ENCODE data around the gene S100PBP.
"Not testable (repeated sequence)": the region's sequence is repeated elsewhere in the genome, so short reads cannot be mapped to it uniquely, and the experiment has no call there.

Gene S100PBP

DNA sequence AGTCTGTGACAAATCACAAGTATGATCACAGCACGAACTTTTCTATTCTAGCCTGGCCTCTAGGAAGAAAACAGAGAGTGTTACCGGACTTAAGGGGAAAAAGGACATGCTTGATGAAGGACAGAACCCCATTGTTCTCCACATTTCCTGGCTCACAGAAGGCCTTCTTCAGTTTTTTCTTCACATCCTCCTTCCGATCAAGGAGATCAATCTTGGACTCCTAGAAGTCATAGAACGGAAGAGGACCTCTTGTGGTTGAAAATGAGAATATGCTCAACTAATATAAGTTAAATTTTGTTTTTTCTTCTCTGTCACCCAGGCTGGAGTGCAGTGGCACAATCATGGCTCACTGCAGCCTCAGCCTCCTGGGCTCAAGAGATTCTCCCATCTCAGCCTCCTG is 30.6 kb upstream of the S100PBP start:
- DNase-seq (ENCODE audit: low spot score): no peak

DNA sequence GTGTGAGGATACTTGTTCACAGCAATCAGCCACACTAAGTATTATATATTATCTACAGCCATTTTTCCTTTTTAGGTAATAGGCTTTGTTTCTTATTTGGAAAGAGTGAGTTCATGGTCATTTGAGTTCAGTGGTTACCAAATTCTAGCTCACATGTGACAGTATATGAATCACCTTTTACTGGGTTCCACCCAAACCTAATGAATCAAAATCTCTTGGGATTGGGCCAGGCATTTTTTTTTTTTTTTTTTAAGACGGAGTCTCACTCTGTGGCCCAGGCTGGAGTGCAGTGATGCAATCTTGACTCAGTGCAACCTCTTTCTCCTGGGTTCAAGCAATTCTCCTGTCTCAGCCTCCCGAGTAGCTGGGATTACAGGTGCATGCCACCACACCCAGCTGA is 28.1 kb upstream of the S100PBP start:
- not testable (repeated sequence) for DNase-seq (ENCODE audit: low spot score)

DNA sequence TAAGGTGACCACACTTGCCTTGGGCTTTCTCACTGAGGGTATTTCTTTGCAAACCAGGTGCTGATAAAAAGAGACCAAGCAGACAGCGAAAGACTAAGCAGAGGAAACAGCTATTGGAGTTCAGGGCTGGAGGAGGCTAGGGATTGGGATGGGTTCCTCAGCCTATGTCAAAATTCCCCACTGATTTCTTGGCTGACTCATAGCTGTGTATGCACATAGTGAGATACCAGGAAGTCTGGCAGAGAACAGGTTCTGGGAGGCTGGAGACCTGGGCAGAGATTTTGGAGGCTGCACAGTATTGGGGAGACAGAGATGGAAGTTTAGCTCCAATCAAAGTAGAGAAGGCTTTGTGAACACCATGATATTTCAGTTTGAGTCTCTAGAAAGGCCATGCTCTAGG is 25.6 kb upstream of the S100PBP start:
- DNase-seq (ENCODE audit: low spot score): no peak

DNA sequence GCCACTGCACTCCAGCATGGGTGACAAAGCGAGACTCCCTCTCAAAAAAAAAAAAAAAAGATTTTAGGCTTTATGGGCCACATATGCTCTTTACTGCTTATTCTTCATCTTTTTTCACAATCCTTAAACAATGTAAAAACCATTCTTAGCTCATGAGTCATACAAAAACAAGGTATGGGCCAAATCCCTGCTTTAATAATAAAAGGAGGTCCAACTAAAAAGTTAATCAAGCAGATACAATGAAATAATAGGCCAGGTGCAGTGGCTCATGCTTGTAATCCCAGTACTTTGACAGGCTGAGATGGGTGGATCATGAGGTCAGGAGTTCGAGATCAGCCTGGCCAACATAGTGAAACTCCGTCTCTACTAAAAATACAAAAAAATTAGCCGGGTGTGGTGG is 21.7 kb upstream of the S100PBP start:
- not testable (repeated sequence) for DNase-seq (ENCODE audit: low spot score)

DNA sequence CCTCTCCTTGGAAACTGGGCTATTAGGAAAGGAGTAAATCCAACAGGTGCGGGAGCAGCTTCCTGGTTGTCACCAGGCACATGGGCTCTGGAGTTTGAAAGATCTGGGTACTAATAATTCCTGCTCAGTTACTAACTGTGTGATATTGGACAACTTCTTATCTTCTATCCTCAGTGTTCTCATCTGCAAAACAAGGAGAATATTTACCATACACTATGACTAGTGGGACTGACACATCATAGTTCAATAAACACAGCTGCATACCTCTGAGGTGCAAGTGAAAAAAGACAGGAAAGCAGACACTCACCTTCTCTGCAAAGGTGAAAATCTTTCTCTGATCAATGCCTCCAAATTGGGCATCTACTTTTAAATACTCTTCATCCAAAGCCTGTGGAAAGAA is 20.0 kb upstream of the S100PBP start:
- no peak for DNase-seq (ENCODE audit: low spot score)

DNA sequence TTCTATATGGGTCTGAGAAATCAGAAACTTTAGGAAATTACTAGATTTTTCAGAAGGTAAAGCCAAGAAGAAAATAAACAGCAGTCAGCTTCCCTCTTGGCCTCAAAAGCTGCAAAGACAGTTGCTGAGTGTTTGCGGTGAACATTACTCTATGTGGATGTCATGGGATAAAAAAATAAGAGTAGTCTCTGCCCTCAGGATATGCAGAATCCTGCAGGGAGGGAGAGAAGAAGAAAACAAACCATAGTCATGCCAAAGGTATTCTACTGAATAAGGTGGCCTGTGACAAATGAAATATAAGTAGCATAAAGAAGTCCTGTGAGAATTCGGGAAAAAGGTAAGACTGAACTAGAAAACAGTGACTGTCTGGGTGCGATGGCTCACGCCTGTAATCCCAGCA is 19.3 kb upstream of the S100PBP start:
- DNase-seq (ENCODE audit: low spot score): no peak

DNA sequence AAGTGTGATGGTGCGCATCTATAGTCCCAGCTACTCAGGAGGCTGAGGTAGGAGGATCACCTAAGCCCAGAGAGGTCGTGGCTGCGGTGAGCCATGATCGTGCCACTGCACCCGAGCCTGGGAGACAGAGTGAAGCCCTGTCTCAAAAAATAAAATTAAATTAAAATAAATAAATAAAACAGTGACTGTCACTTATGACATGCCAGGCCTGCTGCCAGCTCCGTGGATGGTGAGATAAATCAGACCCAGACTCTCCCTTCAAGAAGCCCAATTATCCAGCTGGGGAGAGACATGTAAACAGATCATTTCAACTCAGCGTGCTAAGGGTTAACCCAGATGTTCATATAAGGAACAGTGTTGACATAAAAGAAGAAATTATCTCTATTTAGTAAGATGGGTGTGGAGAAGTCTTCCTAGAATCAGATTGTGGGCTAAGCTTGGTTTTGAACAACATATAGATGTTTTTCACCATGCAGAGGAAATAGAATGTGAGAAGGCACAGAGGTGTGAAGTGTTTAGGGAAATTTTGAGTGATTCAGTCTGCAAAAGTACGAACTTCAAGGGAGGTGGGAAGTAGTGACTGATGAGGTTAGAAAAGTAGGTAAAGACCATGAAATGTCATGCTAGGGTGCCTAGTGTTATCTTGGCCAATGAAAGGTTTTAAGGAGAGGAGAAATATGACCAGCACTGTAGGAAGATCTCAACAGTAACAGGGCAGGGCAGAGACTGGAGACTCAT is 18.6 kb upstream of the S100PBP start:
- no peak for DNase-seq (ENCODE audit: low spot score)

DNA sequence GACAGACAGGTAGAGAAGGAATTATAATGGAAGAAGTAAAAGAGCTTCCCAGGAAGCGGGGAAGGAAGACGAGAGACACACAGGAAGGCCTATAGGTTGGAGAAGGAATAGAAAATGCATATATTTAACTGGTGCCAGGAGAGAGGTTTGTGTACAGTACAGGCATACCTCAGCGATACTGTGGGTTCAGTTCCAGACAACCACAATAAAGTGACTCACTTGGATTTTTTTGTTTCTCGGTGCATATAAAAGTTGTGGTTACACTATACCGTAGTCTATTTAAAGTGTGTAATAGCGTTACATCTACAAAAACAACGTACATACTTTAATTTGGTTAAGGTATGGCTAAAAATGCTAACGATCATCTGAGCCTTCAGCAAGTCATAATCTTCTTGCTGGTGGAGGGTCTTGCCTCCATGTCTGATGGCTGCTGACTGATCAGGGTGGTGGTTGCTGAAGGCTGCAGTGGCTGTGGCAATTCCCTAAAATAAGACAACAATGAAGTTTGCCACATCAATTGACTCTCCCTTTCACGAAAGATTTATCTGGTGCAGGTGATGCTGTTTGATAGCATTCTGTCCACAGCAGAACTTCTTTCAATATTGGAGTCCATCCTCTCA is 16.2 kb upstream of the S100PBP start:
- DNase-seq (ENCODE audit: low spot score): no peak

DNA sequence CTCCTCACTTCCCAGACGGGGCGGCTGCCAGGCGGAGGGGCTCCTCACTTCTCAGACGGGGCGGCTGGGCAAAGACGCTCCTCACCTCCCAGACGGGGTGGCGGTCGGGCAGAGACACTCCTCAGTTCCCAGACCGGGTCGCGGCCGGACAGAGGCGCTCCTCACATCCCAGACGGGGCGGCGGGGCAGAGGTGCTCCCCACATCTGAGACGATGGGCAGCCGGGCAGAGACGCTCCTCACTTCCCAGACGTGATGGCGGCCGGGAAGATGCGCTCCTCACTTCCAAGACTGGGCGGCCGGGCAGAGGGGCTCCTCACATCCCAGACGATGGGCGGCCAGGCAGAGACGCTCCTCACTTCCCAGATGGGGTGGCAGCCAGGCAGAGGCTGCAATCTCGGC is 13.0 kb upstream of the S100PBP start:
- not testable (repeated sequence) for DNase-seq (ENCODE audit: low spot score)

DNA sequence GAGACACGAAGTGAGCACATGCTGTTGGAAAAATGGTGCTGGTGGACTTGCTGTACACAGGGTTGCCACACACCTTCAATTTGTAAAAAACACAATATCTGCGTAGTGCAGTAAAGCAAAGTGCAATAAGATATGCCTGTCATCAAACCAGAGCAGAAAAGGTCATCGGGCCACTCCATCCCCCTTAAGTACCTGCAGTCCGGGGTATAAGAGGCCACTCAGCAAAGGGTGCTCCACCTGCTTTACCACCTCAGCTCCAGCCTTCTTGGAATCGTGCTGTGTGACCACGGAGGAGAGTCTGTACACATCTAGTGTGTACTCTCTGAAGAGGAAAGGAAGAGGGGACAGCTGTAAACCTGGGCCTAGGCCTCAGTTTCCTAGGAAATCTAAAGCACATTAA is 11.2 kb upstream of the S100PBP start:
- DNase-seq (ENCODE audit: low spot score): no peak

DNA sequence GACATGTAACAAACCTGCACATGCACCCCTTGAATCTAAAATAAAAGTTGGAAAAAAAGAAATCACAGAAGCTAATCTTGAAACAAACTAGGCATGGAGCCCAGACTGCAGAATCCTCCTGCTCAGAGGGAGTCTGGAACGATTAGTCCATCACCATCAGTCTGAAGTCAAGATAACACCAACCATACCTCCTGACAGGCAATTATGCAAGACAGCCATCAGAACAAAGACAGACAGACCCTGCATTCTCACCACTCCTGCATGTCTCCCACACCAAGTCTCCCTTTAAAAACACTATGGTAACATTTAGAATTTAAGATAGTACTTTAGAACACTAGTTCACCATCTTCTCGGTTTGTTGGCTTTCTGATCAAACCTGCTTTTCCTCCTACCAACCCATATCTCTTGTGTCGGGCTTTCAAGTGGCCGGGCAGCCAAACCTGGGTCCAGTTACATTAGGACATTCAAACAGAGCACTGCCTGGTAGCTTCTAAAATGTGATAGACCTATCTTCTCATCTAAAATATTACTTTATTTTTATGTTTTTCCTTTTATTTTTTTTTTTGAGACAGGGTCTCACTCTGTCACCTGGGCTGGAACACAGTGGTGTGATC is 10.4 kb upstream of the S100PBP start:
- no peak for DNase-seq (ENCODE audit: low spot score)

DNA sequence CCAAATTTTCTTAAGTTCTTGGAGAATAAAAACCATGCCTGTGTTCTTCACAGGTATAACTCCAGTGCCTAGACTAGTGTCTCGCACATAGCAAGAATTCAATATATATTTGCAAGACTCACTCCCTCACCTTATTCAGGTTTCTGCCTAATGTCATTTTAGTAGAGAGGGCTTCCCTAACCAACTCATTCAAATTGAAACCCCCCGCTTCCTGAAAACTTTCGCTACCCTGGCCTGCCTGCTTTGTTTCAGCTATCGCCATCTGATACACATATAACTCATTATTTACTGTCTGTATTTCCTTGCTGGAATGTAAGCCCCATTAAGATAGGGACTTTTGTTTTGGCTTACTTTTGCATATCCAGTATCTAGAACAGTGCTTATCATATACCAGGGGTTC is 8.9 kb upstream of the S100PBP start:
- DNase-seq (ENCODE audit: low spot score): no peak

DNA sequence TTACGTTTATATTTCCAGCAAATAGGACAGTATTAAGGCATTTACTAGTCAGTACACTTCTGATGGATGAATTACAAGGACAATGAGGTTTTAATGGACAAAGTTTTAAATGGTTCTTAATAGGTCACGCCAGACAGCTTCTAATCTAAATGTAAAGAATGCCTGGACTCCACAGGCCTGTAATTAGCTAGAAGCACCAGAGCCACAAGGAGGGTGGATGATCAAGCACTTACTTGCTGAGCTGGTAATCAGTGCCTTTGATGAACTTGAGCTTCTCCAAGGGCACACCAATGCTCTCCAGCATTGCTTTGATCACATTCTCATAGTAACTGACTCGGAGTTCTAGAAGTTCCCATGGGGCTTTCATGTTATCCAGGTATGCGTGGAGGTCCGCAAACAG is 7.1 kb upstream of the S100PBP start:
- no peak for DNase-seq (ENCODE audit: low spot score)

DNA sequence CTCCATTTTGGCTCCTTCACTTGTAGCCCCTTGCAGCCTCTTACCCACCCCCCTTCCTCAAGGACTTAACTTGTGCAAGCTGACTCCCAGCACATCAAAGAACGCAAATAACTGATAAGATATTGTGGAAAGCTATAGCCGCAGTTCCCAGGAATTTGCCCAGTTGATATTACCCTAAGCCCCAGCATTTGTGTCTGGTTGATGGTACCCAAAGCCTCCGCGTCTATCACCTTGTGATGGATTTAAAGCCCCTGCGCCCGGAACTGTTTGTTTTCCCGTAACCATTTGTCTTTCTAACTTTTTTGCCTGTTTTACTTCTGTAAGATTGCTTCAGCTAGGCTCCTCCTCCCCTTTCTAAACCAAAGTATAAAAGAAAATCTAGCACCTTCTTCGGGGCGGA is 6.2 kb upstream of the S100PBP start:
- DNase-seq (ENCODE audit: low spot score): no peak

DNA sequence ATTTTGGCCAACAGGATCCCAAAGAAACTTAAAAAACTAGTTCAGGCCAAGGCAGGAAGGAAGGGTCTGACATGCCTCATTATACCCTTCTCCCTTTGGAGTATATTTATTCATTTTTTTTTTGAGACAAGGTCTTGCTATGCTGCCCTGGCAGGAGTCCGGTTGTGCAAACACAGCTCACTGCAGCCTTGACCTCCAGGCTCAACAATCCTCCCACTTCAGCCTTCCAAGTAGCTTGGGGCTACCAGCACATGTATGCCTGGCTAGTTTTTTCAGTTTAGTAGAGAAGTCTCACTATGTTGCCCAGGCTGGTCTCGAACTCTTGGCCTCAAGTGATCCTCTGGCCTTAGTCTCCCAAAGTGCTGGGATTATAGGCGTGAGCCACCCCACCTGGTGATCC is 5.5 kb upstream of the S100PBP start:
- no peak for DNase-seq (ENCODE audit: low spot score)

DNA sequence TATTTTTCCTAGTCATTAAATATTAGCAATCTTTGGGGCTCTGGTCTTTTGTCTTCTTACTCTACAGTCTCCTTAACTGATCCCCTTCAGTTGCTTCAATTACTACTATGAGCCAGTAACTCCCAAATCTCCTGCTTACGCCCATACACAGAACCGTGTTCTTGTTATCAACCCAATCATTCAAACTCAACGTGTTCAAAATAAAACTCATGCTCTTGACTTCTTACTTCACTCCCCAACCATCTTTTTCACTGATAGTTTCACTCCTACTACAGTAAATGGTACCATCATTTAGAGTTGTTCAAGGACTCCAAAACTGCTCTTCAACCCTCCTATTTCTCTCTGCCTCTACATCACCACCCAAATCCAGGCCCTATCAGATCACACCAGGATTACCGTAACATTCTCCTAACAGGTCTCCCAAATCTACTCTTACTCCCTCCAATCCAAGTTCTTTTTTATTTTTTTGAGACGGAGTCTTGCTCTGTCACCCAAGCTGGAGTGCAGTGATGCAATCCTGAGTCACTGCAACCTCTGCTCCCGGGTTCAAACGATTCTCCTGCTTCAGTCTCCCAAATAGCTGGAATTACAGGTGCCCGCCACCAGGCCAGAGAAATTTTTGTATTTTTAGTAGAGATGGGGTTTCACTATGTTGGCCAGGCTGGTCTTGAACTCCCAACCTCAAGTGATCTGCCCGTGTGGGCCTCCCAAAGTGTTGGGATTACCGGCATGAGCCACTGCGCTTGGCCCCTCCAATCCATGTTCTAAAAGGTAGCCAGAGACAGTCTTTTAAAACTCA is 3.3 kb upstream of the S100PBP start:
- DNase-seq (ENCODE audit: low spot score): no peak

DNA sequence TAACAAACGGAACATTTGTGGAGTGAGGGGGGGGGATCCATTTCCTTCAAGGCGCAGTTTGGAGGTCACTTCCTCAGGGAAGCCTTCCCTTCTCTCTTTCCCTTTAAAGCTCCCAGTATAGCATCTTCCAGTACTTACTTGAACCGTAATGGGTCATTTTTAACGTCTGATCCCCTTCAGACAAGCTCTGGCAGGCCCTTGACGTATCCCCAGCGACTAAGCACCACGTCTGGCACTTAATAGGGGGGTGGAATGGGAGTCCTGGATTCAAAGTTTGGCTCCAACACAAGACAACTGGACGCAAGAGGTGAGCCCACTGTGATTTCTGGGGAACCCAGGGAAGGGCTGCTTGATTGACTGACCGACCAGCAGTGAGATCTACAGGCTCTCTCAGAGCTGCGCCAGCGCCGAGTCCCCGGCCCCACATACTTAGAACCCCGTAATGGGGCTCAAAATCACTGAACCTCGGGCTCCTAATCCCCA is 736 bp upstream of the S100PBP start:
- DNase-seq (ENCODE audit: low spot score): peak; percentile 27

DNA sequence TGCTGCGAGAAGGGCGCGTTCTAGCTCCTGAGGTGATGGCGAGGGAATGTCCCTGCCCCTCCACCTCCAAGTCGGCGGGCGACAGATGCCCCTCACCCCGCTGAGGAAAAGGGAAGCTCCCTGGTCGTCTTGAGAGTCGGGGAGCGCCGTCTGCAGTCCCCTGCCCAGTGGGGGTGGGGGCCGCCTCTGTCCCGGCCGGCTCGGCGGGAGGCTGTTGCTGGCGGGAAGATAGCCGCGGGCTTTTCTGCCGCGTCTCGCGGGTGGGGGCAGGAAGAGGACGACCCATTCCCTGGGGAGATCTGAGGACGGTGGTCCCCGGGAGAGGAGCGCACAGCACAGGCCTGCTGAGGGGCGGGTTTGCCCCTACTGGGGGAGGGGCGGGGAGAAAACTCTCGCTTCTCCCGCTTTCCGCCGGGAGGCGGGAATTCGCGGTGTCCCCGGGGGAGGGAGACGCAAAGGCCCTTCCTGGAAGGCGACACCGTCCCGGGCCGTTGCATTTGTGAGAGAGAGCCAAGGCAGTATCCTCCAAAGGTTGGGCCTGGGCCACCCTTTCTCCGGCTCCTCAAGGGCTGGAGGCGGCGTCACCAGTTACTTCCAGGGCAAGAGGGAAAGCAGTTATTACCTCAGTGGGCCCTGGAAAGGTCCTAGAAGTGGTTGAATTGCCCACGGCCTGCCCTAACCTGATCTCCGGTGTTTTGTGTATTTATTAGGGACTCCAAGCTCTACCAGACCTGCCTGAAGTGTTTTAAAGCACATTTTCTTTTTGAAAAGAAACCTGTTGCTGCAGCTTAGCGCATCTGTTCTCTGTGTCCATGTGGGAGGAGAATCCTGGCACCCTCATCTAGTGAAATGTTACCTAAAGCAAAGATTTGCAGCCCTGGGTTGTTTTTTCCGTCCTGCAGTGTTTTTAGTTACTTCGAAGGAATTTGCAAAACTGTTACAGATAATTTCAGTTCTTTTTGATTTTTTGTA is 648 bp downstream of the S100PBP start:
- peak; percentile 56 for DNase-seq (ENCODE audit: low spot score)

DNA sequence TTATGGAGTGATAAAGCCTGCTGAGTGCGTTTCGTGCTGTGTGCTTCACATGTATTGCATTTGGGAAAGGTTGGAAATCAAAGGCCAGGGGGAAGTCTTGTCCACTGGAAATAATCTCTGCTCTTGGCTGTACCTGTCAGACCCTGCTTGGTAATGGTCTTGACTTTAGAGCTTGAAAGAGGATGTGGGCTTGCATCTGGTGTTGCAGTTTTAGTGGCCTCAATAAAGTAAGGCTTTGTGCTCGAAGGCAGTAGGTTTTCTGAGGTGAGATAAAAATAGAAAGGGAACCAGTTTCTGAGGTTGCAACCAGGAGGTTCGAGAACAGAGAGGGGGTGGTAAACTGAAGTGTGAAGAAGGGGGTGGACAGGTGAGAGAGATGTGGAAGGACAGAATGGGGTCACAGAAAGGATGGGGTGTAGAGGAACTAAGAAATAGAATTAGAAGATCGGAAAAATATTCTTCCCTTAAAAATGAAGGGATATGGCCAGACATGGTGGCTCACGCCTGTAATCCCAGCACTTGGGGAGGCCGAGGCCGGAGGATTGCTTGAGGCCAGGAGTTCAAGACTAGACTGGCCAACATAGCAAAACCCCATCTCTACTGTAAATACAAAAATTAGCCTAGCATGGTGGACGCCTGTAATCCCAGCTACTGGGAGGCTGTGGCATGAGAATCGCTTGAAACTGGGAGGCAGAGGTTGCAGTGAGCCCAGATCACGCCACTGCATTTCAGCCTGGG is 1.5 kb downstream of the S100PBP start:
- DNase-seq (ENCODE audit: low spot score): peak; percentile 24

DNA sequence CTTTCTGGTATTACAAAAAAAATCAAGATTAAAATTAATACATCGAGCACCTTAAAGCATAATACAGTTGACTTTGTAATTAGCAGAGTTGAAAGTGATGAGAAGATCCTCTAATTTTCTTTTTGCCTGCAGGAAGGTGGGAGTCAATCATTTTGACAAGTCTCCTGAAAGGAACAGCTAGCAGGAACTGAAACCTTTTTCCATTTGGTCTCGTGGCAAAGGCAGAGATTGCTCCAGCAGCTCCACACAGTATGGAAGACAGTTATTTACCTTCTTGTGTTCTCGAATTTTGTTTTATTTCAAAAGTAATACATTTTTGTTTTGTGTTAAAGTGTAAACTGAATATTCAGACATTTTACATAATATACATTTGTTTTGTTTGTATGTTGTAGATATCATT is 7.7 kb downstream of the S100PBP start:
- no peak for DNase-seq (ENCODE audit: low spot score)

DNA sequence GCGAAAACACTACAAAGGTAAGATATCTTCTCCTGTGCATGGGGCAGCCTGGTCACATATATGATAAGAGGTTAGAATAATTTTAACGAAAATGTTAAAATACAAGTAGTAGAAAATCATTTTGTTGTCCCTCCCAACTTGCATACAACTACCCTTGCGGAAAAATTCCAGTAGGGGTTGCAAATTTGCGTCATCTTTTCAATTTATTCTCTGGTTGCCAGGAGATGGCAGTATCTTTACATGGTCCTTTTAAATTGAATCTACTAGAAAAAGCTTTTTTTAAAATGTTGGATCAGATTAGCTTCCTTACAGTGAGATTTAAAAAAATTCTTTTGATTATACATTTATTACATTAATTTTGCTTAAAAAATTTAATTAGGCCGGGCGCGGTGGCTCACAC is 10.9 kb downstream of the S100PBP start:
- DNase-seq (ENCODE audit: low spot score): no peak

All from germinal center (tissue), 1 donor.